HCT116 (cell line): Measurements from ENCODE around the gene NUFIP2.

Source experiments
- CEBPB ChIP-seq: IDR thresholded peaks from 2 replicates; pipeline ENCODE4 v1.6.1; 2012; ENCODE audit warnings: low read depth
- EZH2 ChIP-seq: fragments of 200-600 bp; sonication (generic); IDR thresholded peaks from 2 replicates; pipeline ENCODE4 v1.6.1; 2017; ENCODE audit warnings: antibody characterized with exemption, mixed run types
- EZH2phosphoT487 ChIP-seq: fragments of 200-600 bp; IDR thresholded peaks from 2 replicates; pipeline ENCODE4 v1.6.1; 2018; ENCODE audit warnings: antibody characterized with exemption, borderline replicate concordance
- JUND ChIP-seq: IDR thresholded peaks from 2 replicates; pipeline ENCODE4 v1.6.1; 2012
- POLR2A ChIP-seq: IDR thresholded peaks from 2 replicates; pipeline ENCODE4 v1.7.0; 2011; ENCODE audit warnings: borderline replicate concordance; ENCODE audit not compliant: insufficient read depth, insufficient read length; ENCODE audit errors: extremely low read depth
- POLR2AphosphoS5 ChIP-seq: IDR thresholded peaks from 2 replicates; pipeline ENCODE4 v1.6.1; 2011; ENCODE audit warnings: mild to moderate bottlenecking, low read depth, low read length, moderate library complexity
- SIN3A ChIP-seq: IDR thresholded peaks from 2 replicates; pipeline ENCODE4 v1.6.1; 2012; ENCODE audit warnings: low read depth
- SP1 ChIP-seq: IDR thresholded peaks from 2 replicates; pipeline ENCODE4 v1.6.1; 2012; ENCODE audit warnings: low read depth
- TCF7L2 ChIP-seq: IDR thresholded peaks from 2 replicates; pipeline ENCODE4 v1.7.0; 2011; ENCODE audit warnings: borderline replicate concordance, inconsistent platforms; ENCODE audit not compliant: insufficient read depth, insufficient read length; ENCODE audit errors: extremely low read depth
- YY1 ChIP-seq: IDR thresholded peaks from 2 replicates; pipeline ENCODE4 v1.6.1; 2011; ENCODE audit warnings: low read length, low read depth, moderate library complexity, mild to moderate bottlenecking; ENCODE audit not compliant: insufficient replicate concordance; ENCODE audit errors: extremely low read depth
- TF ChIP-seq, protein P1 (sequence below), 3 experiments: fragments of 200-600 bp in 1 of 3; sonication (generic) in 1 of 3; IDR thresholded peaks in 2 of 3; conservative IDR thresholded peaks in 1 of 3; 2 replicates each; pipeline ENCODE4 v1.5.1; 2012 to 2017; ENCODE audit warnings: low read depth in 2 of 3, low read length in 2 of 3, antibody characterized with exemption in 1 of 3, borderline replicate concordance in 1 of 3, control low read depth in 1 of 3, mild to moderate bottlenecking in 1 of 3, mixed read lengths in 1 of 3, mixed run types in 1 of 3, moderate library complexity in 1 of 3; ENCODE audit not compliant: insufficient read depth in 1 of 3
- TF ChIP-seq, protein P2 (sequence below): IDR thresholded peaks from 2 replicates; pipeline ENCODE4 v1.6.1; 2012
- TF ChIP-seq, protein P3 (sequence below): IDR thresholded peaks from 2 replicates; pipeline ENCODE4 v1.6.1; 2012

DNA sequence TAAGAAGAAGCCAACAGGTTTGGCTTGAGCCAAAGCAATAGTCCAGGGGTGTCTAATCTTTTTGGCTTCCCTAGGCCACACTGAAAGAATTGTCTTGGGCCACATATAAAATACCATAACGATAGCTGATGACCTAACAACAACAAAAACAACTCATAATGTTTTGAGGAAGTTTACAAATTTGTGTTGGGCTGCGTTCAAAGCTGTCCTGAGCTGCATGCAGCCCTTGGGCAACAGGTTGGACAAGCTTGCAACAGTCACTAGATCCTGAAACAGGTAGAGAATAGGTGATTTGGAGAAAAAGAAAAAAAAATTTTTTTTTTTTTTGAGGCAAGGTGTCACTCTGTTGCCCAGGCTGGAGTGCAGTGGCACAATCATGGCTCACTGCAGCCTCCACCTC lies 42.8 kb downstream of the NUFIP2 start:
- TF ChIP-seq, protein P1, sequence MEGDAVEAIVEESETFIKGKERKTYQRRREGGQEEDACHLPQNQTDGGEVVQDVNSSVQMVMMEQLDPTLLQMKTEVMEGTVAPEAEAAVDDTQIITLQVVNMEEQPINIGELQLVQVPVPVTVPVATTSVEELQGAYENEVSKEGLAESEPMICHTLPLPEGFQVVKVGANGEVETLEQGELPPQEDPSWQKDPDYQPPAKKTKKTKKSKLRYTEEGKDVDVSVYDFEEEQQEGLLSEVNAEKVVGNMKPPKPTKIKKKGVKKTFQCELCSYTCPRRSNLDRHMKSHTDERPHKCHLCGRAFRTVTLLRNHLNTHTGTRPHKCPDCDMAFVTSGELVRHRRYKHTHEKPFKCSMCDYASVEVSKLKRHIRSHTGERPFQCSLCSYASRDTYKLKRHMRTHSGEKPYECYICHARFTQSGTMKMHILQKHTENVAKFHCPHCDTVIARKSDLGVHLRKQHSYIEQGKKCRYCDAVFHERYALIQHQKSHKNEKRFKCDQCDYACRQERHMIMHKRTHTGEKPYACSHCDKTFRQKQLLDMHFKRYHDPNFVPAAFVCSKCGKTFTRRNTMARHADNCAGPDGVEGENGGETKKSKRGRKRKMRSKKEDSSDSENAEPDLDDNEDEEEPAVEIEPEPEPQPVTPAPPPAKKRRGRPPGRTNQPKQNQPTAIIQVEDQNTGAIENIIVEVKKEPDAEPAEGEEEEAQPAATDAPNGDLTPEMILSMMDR (IDR thresholded peaks at IDR 0.05 in 2 of 3, conservative IDR thresholded peaks at IDR 0.05 in 1 of 3; ENCODE audit: borderline replicate concordance in 1 of 3, insufficient read depth in 1 of 3, low read depth in 2 of 3, low read length in 2 of 3) = no peak
- TF ChIP-seq JUND = no peak
- TF ChIP-seq, protein P2, sequence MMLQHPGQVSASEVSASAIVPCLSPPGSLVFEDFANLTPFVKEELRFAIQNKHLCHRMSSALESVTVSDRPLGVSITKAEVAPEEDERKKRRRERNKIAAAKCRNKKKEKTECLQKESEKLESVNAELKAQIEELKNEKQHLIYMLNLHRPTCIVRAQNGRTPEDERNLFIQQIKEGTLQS = no peak
- no peak for TF ChIP-seq YY1
- TF ChIP-seq CEBPB = no peak
- TF ChIP-seq, protein P3, sequence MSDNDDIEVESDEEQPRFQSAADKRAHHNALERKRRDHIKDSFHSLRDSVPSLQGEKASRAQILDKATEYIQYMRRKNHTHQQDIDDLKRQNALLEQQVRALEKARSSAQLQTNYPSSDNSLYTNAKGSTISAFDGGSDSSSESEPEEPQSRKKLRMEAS = no peak
- TF ChIP-seq SP1 = no peak
- TF ChIP-seq POLR2A = no peak
- TF ChIP-seq TCF7L2 = no peak
- TF ChIP-seq POLR2AphosphoS5 = no peak
- no peak for TF ChIP-seq EZH2
- no peak for TF ChIP-seq SIN3A
- TF ChIP-seq EZH2phosphoT487 = no peak
